NCI-H2107 (cell line): ENCODE results near the gene EIF4E3.

ENCODE experiments used
- DNase-seq: peaks from one replicate; lab custom pipeline; 2025; lab: John Stamatoyannopoulos, UW

The EIF4E3 gene

DNA sequence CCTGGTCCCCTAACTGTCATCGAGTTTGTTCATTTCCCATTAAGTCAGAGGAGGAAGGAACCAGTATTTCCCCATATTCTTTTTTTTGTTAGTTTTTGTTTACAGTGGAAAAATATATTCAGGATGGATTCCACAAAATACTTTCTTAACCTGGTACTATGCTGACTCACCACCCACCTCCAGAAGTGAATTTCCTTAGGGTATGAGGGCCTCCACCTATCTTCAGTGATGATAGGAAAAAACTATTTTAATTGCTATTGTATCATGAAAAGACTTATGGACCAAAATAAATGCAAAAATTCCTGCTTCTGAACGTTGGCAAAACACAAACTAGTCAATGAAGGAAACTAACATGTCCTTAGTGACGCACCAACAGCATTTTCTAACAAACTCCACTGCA is 77.5 kb downstream of the EIF4E3 start:
- DNase-seq: no peak

DNA sequence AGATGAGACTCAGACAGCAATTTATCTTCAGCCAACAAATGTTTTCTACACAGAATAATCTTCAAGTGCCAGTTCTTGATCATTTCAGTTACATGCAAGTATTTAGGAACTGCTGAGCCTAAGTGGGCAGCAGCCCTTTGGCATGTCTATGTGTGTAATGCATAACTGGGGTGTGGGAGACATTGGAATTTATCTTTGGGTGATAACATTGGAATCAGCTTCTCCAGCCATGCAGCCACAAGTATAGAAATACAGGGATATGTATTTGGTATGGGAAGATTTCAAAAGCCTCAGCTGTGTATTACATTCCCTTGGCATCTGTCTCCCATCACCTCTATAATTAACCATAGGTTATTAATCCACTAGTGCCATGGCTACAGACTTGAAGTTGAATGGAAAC is 78.2 kb downstream of the EIF4E3 start:
- DNase-seq: no peak

DNA sequence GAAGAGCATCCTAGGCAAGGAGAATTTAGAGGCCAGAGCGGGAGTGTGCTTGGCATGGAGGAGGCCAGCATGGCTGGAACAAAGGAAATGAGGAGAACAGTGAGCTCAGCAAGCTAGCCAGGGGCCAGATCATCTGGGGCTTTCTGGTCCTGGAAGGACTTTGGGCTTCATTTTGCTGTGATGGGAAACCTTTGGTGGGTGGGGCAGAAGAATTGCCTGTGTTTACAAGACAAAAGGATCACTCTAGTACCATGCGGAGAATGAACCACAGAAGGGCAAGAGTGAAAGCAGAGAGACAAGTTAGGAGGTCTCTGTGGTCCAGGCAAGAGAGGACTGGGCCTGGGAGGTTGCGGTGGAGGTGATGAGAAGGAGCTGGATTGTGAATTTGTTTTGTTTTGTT is 80.1 kb downstream of the EIF4E3 start:
- DNase-seq: no peak

DNA sequence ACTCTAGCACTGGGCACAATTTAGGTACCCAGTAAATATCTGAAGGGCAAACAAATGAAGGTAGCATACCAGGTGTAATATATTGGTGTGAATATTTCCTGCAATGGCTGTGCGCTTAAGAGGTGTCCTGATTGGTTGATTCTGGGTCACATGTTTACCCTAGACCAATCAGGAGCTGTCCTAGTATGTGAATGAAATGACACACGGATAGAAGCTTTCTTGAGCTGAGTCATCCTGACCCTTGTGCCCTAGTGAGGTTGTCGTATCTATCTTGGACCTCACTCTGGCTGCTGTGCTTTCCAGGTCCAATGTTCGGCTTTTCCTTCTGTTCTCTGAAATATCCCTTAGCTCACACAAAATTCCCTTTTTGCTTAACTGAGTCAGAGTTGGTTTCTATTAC is 83.5 kb downstream of the EIF4E3 start:
- DNase-seq: no peak

DNA sequence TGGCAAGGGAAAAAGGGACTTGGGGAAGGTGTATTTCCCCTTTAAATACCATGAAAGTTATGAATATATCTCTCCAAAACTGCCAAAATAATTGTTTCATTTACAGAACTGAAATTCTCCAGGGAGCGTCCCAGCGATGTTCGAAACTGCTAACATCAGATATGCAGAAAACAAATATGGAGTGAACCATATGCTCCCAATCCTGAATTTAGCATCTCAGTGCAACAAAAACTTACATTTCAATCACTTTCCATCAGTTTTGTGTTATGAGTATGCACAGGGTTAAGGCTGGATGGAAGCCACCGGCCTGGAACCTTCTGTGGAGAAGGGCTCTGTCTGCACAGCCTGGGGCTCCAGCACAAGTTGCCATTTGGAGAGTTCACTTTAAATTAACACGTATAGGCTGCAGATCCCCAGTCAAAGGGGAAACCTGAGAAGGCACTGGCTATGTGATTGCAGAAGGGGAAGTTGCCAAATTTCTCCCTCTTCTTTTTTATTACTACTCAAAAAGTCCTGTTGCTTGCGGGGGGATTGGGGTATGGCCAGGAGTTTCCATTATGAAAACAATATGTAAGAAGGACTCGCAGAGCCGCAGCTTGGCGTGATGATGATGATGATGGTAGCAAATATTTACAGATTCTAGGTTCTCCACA is 84.7 kb downstream of the EIF4E3 start:
- no peak for DNase-seq

DNA sequence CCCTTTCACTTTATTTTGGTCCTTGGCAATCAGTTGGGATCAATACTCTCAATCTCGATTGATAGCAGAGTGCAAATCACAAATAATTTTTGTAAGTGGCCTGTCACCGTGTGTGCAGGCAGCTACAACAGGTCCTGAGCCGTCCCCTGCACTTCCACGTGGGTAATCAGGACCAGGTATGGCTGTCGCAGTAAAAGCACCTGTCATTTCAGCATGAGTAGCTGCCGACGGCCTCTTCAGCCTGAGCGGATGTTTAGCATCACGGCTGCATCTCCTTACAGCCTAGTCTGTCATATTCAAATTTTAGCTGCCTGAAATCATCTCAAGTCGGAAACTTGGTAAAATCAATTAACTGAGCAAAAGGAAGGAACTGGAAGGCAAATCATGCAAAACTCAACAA is 88.7 kb downstream of the EIF4E3 start:
- DNase-seq: no peak

DNA sequence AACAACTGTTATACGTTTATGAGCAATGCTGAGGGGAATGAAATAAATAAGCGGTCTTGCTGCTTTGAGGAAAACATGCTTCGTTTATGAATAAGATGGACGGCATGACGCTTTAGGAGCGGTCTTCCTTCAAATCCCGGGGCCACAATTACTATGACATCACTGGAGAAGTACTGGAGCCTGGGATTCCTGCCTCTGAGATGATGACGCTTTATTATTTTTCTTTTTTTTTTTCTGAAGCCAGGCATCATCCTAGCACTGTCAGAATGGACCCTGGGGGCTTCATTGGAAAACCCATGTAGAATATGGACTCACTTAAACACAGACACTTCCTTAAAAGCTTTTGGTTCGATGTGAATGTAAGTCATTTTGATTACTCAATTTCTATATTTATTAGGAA is 89.2 kb downstream of the EIF4E3 start:
- DNase-seq: no peak

DNA sequence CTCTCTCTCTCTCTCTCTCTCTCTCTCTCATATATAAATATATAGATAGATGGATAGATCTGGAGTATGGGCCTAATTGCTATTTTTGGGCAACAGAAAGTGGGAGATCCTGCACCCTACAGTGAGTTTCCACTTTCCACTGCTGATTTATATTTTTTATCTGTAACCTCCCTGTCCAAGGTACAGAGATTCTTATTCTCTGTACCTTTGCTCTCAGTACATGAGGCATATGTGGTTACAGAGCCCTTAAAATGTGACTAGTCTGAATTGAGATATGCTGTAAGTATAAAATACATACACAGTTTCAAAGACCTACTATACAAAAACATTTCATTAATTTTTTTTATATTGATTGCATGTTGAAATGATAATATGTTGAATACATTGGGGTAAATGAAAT is 90.5 kb downstream of the EIF4E3 start:
- no peak for DNase-seq

DNA sequence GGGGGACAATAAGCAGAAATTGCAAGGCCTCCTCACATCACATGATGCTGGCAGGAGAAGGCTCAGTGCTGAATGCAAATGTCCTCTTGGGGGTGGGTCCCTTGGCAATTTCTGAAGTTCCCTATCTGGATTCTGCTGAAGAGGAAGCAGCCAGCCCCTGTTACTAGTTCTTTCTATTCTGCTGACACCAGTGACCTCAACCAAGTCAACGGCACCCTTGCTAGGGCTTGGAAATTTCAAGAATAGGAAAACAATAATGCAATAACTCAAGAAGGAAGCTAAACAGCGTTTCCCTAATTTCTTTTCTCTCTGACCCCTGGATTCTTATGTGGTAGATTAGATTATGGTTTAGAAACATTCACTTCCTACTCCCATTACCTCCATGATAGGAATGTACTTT is 95.5 kb downstream of the EIF4E3 start:
- DNase-seq: no peak

DNA sequence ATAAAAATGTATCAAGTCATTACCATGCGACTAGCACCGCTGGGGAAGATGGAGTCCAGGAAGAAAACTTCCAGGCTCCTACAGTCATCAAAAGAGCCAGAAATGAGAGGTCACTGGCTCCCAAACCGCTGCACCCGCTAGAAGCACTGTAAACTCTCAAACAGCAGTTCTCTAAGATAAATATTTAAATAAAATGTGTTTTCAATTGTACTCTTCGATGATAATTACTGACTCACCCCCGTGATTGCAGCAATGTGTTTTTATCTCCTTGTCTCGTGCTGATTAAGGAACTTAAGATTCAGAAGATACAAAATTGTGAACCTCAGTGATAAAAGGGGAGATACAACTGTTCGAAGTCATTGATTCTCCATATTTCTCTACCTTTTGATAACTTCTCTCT is 95.9 kb downstream of the EIF4E3 start:
- no peak for DNase-seq

DNA sequence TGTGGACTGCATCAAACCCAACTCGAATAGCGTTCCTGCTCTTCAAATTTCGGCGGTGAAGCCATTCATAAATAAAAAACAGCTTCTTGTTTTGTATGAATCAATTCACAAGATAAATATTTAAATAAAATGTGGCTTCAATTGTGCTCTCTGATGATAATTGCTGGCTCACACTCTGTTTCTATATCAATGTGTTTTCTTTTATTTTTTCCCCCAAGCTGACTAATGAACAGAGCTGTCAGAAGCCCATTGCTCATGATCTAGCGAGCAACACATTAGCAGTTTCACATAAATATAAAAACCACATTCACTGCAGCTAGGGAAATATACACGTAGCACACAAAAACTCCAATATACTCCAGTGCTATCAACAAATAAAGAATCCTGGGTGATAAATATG is 96.7 kb downstream of the EIF4E3 start:
- DNase-seq: no peak

DNA sequence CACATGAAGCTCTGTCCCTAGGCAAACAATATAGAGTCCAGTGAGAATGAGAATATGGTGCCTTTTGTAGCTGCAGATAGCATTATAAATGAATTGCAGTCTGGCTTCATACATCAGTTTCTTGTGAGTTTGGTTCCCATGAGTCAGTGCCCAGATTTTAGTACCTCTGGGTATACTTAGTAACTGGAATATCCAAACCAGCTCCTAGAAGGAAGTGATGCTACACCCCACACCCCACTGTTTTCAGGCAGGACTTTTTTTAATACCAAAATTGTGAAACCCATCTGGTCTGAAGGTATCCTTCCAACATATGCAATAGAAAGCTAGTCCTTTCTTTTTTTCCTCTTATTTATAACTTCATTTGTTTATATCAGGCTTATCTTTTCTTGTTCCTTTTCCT is 99.5 kb downstream of the EIF4E3 start:
- no peak for DNase-seq
